Endometrial microvascular endothelial cells (primary cell): ENCODE data around the gene EXOC7. TPM values are rescaled to one million over a fixed set of nuclear protein-coding genes. Genes with fewer than 3 reads are reported as not detected.

Experiments
- in situ Hi-C: cut with HindIII; loops from 2 replicates; pipeline ENCODE4 v1.10.0; 2017; ENCODE audit warnings: low sequenced_read_pairs, low pct_unique_long_range_greater_than_20kb; ENCODE audit errors: inconsistent ontology term
- total RNA-seq: library from RNA; depleted of rRNA; stranded (reverse); fragments of >200 nt; gene quantifications from one replicate; pipeline ENCODE4 v1.2.3, GENCODE V29; 2015; ENCODE audit errors: inconsistent ontology term

Gene EXOC7
- total RNA-seq, 1 donor from 2014 or later = 70.9 TPM

DNA sequence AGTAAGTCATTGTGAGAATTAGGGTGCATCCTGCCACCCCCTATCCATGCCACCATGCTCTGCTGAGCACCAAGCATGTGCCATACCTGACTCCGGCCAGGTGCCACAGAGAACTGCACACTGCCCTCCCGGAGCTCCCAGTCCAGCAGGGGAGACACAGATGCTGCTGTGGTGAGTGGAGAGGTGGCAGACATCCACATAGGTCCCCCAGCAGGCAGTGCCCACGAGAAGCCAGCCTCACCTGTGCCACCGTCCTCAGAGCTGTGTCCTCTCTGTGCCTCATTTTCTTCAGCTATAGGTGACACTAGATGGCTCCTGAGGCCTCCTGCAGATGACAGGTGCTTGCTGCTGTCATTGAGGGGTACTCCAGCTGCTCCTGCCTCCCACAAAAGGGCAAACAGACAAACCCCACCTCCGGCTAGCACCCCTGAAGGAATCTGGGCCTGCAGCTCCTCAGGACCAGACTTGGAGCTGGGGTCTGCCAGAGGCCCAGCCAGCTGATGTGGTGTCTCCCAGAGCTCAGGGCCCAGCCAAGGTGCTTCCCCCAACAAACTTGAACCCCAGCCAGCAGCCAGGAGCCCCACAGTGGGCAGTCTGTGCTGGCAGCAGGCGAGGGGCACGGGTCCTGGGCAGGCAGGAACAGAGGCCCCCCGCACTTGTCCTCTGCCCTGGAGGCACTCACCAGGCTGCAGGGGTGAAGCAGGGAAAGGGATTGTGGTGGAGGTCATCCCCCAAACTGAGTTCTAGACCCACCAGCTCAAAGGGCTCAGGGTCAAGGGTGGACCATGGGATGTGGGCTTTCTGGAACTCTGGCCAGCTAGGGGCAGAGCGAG is 20.4 kb upstream of the EXOC7 start:
- in situ Hi-C loops = no loop called here

DNA sequence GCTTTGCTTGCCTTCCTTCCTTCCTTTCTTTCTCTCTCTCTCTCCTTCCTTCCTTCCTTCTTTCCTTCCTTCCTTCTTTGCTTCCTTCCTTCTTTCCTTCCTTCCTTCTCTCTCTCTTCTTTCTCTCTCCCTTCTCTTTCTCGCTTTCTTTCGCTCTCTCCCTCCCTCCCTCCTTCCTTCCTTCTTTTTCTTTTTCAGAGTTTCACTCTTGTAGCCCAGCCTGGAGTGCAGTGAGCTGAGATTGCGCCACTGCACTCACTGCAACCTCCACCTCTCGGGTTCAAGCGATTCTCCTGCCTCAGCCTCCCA is 19.6 kb upstream of the EXOC7 start:
- in situ Hi-C loops = no loop called here

DNA sequence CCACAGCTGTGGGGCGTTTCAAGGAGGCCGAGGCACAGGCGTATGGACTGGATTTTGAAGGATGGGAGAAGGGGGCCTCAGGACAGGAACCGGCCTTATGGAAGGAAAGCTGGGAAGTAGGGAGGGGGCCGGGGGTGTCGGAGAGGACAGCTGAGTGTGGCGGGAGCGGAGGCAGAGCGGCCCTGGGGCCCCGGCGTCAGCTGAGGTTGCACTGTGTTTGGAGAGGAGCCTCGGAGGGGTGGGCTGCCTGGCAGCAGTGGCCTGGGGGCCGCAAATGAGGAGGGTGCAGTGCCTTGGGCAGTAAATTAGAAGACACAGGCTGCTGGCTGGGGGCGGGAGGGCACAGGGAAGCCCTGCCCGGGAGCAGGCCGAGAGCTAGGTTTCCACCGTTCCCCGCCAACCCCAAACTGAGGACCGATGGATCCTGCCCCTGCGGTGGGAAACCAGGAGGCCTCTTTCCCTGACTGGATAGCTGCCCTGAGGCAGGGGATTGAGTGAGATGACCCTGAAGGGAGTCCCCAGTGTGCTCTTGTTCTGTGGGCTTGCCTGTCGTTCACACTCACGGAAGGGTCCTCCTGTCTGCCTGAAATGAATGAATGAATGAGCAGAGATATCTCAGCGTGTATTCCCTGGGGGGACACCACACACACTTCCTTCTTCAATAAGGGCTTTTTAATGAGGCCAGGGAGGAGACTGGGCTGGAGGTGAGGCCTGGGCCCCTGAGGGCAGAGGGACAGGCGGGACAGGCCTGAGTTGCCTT is 19.0 kb upstream of the EXOC7 start:
- in situ Hi-C loops = no loop called here

DNA sequence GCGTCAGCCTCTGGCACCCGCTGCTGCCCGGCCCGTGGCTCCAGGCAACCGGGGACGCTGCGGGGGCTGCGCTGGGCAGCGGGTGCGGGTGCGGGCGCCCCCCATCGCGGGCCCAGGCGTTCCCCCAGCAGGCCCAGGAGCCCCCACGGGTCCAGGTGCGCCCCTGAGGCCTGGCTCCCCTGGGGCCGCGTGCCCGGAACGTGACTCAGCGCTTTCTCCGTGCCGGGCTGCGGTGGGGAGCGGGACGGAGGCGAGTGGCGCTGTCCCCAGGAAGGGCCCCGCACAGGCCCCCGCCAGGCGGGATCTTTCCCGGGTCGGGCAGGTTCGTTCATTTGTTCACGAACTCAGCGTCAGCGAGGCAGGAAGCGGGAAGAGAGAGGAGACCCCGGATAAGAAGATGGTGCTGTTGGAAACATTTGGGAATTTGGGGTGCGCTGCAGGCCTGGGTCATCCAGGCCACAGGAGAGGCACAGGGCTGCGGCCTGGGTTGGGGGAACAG is 18.4 kb upstream of the EXOC7 start:
- in situ Hi-C loops = no loop called here

DNA sequence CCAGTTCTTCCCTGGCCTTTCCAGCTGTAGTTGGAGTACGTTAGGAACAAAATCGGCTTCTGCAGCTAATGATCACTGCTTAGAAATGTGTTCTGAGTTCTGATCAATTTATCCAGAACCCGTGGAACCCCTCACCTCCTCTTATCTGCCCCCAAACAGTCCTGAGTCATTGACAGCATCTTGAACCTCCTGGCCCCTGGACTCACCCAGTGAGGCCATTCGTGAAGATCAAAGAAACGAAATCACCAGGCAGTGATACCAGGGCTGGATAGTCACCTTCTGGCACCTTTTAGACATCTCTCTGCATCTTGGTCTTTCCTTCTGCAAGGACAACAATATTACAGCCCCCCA is 17.0 kb upstream of the EXOC7 start:
- in situ Hi-C loops = no loop called here

DNA sequence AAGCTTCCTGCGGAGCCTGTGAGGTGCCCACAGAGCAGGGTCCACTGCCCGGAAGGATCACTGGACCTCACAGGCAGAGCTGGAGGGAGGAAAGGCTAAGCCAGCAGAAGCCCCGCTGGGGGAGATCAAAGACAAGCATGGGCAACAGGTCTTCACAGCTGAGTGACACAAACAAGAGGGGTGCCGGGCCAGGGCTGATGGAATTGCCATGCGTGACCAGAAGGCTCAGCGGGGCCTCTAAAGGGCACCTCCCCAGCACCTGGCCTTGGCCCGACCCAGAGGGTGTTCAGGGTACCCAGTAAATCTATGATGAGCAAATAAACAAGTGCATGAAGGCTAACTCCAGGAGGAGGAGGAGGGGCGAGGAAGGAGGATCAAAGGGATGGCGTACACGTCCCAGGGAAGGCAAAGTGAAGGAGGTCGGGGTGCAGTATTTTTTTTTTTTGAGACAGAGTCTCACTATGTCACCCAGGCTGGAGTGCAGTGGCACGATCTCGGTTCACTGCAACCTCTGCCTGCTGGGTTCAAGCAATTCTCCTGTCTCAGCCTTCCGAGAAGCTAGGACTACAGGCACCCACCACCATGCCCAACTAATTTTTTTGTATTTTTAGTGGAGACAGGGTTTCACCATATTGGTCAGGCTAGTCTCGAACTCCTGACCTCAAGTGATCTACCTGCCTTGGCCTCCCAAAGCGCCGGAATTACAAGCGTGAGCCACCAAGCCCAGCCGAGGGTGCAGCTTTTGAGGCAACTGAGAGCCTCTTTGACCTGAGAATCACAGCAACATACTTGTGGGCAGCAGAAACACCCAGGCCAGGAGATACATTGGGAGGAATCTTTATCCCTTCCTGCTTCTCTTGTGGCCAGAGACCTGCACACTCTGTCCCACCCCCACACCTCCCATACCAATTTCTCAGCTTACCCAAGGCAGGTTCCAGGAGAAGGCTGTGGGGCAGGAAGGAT is 16.1 kb upstream of the EXOC7 start:
- in situ Hi-C loops = no loop called here

DNA sequence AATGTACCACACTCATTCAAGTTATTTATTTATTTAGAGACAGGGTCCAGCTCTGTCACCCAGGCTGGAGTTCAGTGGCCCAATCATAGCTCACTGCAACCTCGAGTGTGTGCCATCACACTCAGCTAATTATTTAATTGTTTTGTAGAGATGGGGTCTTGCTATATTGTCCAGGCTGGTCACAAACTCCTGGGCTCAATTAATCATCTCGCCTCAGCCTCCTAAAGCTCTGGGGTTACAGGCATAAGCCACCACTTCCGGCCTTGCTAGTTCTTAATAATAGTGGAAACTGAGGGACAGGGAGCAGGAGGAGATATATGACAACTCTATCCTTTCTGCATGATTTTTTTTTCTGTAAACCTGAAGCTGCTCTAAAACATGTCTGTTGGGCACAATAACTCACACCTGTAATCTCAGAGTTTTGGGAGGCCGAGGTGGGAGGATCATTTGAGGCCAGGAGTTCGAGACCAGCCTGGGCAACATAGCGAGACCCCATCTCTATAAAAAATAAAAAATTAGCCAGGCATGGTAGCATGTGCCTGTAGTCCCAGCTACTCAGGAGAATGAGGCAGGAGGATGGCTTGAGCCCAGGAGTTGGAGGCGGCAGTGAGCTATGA is 11.7 kb upstream of the EXOC7 start:
- in situ Hi-C loops = no loop called here

DNA sequence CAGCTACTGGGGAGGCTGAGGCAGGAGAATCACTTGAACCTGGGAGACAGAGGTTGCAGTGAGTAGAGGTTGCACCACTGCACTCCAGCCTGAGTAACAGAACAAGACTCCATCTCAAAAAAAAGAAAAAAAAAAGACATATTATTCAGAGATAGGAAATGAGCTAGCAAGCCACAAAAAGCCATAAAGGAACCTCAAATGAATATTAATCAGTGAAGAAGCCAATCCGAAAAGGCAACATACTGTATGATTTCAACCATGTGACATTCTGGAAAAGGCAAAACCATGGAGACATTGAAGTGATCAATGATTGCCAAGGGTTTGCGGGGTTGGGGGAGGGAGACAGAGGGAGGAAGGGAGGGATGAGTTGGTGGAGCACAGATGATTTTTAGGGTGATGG is 8.4 kb upstream of the EXOC7 start:
- in situ Hi-C loops = no loop called here

DNA sequence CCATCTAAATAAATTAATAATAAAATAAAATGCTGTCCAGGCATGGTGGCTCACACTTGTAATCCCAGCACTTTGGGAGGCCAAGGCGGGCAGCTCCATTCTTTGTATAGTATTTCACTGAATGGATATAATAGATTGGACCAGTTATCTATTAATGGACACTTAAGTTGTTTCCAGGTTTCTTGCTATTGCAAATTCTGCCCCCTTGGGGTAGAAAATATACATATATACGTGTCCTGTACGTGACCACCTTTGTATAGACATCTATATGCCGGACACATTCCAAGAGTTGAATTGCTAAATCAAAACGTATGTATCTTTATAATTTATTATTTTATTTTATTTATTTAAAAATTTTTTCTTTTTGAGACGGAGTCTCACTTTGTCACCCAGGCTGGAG is 3.9 kb upstream of the EXOC7 start:
- in situ Hi-C loops = no loop called here

DNA sequence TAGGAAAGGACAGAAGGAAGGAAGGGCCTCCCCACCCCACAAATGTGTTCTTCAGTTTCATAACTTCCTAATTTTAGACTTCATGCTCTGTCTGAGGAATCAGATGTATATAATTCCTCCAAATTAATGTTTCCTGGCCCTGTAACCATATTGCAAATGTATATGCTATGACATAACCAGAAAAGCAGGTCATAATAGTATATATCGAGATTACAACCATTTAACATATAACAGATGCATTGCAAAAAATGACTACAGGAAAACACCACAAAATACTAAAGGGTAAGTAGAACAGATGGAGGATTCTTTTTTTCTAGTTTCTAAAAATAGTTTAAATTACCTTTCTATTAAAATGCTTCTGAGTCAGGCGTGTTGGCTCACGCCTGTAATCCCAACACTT is 3.1 kb upstream of the EXOC7 start:
- in situ Hi-C loops = no loop called here

DNA sequence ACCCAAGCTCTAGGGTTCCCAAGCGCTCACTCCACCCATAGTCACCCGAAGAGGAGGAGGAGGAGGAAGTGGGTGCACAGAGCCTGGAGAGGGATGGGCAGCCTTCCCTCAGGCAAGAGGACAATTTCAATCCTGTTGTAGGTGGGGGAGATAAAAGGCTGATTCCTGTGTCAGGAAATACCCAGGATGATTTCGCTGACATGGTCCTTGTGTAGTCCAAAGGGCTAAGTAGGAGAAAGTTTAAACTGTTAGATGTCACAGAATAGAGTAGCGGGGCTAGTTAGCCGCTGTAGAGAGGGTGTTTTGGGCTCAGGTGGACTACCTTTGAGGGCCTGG is 1.3 kb upstream of the EXOC7 start:
- in situ Hi-C loops = no loop called here

DNA sequence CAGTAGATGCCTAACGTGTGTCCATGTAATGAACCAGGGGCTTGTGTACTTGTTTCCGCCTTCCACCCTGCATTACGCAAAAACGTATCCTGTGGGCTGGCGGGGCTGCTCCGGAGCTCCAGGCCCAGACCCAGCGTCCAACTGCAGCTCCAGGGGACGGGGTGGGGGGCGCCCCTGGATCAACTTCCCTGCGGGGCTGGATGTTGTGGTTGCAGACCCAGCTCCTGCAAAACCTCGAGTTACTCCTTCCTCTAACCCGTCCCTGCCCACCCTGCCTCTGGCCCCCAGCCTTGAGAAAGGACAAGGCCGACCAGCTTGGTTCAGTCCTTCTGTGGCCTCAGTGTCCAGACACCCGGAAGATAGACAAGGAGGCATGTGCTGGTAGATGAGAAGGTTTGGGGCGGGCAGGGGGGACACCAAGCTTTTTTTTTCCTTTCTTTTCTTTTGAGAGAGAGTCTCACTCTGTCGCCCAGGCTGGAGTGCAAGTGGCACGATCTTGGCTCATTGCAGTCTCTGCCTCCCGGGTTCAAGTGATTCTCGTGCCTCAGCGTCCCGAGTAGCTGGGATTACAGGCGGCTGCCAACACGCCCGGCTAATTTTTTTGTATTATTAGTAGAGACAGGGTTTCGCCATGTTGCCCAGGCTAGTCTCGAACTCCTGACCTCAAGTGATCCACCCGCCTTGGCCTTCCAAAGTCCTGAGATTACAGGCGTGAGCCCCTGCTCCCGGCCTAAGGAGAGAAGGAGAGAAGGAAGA is 731 bp upstream of the EXOC7 start:
- in situ Hi-C loops = no loop called here

DNA sequence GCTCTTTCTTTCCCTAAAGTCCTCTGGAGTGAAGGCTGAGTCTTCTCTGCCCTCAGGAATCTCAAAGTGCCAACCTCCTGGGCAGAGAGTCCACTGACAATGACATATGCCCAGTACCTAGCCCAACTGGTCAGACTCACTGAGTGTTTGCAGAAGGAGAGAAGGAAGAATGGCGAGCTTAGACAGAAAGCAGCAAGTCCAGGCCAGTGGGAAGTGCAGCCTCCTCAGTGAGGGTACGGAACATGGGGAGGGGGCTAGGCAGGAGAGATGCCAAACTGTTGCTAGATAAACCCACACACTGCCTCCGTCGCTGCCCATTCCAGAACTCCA is 678 bp downstream of the EXOC7 start:
- in situ Hi-C loops = no loop called here

DNA sequence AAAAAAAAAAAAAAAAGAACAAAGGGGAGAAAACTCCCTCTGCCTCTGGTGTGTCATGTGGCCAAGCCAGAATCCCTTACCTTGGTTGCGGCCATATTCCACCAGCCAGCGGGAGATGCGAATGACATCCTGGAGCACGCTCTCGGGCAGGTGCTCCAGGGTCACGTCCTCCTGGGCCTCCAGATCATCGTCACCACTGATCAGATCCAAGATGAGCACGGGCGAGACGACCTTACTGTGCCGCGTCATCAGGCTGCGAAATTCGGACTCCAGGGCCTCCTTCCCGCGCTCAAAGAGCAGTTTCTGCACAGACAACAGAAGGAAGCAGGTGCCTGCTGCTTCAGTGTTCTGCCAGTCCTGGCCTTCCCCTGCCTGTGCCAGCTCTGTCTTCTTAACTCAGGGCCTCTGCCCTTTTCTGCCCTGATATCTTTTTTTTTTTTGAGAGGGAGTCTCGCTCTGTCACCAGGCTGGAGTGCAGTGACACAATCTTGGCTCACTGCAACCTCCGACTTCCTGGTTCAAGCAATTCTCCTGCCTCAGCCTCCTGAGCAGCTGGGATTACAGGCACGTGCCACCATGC is 5.8 kb downstream of the EXOC7 start:
- in situ Hi-C loops = no loop called here

DNA sequence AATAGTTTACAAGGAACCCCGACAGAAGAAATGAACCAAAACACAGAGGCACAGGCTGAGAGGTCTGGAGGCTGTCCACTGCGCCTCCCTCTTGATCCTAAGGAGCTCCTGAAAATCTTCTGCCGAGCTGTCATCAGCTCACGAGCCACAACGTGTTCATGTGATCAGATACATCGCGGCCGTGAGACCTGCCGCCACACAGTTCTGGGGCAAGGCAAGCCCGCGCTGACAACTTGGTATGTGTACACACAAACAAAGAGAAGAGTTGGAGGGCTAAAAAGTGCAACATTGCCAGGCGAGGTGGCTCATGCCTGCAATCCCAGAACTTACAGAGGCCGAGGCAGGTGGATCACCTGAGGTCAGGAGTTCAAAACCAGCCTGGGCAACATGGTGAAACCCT is 7.6 kb downstream of the EXOC7 start:
- in situ Hi-C loops = no loop called here

DNA sequence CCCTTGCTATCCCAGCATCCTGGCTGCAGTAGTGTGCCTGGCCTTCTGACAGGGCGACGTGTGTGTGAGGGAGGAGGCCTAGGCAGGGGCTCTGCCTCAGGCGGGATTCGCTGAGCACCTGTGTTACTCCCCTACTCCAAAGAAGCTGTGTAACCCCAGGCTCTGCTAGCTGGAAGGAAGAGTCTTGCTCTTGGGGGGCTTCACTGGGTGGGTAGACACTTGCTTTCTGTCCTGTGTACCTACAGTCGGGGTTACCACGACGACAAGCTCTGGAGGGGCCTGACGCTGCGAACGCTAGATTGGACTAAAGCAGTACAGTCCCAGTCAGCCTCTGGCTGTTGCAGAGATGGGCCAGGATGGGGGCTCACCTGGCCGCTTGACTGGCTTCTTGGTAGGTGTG is 9.5 kb downstream of the EXOC7 start:
- in situ Hi-C loops = no loop called here

DNA sequence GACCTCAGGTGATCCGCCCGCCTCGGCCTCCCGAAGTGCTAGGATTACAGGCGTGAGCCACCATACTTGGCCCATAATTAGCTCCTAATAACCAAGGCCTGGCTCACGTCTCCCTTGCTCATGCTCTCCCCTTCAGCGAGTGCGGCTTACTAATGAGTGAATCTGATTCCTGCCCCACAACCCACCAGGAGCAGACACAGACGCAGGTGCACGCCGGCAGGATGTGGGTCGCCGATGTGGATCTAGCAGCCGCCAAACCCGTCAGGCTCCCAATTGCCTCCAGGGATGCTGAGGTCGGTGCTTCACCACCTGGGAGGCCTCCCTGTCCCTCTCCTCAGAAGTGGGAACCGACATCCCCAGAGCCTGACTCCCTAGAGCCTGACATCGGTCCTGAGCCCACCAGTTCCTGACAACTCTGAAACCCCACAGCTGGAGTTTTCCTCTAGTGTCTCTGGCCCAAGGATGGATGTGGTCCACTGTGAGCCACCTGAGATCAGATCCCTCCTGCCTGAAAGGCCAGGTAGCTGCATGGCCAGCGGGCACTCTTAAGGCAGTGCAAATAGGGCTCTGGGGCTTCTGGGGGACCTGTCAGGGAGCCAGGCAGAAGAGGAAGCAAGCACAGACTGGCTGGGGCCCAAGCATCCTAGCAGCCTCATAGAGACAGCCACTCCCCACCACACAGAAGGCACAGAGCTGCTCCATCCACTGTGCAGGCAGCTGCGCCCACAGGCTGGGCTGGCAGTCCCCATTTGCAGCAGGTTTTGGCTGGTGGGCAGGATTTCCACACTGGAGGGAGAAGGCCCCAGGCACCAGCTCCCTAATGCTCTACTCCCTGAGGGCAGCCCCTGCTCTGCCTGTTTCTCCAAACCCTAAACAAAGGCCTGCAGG is 10.8 kb downstream of the EXOC7 start:
- in situ Hi-C loops = no loop called here
